Hindlimb muscle (tissue), 1 donor: Measurements from ENCODE around the gene ABI3. TPM values are rescaled to one million over a fixed set of nuclear protein-coding genes. Genes with fewer than 3 reads are reported as not detected.
"Not testable (repeated sequence)": the region's sequence is repeated elsewhere in the genome, so short reads cannot be mapped to it uniquely, and the experiment has no call there.

Source experiments
- DNase-seq: peaks from one replicate; pipeline ENCODE4 v3.0.0-alpha.2; 2013
- polyA plus RNA-seq: library from polyadenylated mRNA; unstranded; fragments of 120-200 nt; gene quantifications from one replicate; pipeline ENCODE4 v1.2.1, GENCODE V29; 2013; ENCODE audit not compliant: insufficient read length

Gene ABI3
- polyA plus RNA-seq, 1 donor, result 6.7 TPM

DNA sequence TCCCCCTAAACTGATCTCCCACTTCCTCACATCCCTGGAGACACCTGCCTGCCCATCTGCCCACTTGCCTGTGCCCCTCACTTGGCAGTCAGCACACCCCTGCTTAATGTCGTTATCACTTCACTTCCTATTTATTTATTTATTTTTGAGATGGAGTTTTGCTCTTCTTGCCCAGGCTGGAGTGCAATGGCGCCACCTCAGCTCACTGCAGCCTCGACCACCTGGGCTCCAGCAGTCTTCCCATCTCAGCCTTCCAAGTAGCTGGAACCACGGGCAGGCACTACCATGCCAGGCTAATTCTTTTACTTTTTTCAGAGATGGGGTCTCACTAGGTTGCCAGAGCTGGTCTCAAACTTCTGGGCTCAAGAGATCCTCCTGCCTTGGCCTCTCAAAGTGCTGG is 43.6 kb downstream of the ABI3 start:
- DNase-seq, result no peak

DNA sequence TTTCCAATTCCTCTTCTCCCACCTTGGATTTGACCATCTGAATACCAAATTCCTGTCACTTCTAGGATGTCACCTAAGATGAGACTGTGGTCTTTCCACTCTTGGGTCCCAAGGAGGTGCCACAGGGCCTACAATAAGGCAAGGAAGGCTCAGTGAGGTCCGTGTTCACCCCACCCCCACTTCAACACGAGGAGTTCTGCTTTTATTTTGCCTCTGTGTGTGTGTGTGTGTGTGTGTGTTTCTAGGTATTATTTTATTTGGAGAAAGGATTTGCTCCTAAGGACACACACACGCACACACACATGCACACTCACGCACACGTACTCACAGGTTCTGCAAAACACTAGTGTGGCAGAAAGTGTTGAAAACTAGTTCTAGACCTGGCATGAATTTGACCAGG is 44.6 kb downstream of the ABI3 start:
- no peak for DNase-seq

DNA sequence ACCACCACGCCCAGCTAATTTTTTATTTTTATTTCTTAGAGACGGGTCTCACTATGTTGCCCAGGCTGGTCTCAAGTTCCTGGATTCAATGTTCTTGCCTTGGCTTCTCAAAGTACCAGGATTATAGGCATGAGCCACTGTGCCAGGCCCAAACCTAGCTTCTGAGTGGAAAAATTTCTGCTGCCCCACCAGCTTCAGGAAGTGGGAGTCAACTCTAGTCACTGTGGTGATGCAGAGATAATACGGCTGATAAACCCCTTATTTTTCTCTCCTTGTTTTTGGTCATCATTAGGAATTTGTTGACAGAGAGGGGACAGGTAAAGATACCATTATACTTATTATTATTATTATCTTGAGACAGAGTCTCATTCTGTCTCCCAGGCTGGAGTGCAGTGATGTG is 47.9 kb downstream of the ABI3 start:
- no peak for DNase-seq

DNA sequence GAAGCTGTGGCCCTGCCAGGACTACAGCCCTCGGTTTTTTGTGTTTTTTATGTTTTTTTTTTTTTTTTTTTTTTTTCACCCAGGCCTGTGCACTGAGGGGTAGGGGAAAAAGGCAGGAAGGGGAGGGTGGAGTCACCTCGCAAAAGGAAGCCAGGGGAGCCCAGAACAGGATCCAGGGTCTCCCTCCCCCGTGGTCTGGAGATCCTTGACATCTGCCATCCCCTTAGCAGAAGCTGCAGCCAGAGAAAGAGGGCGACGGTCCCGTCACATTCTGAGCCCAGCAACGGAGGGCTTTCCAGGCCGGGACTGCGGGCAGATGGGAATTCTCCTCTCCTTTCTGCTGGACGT is 49.1 kb downstream of the ABI3 start:
- DNase-seq, result no peak

DNA sequence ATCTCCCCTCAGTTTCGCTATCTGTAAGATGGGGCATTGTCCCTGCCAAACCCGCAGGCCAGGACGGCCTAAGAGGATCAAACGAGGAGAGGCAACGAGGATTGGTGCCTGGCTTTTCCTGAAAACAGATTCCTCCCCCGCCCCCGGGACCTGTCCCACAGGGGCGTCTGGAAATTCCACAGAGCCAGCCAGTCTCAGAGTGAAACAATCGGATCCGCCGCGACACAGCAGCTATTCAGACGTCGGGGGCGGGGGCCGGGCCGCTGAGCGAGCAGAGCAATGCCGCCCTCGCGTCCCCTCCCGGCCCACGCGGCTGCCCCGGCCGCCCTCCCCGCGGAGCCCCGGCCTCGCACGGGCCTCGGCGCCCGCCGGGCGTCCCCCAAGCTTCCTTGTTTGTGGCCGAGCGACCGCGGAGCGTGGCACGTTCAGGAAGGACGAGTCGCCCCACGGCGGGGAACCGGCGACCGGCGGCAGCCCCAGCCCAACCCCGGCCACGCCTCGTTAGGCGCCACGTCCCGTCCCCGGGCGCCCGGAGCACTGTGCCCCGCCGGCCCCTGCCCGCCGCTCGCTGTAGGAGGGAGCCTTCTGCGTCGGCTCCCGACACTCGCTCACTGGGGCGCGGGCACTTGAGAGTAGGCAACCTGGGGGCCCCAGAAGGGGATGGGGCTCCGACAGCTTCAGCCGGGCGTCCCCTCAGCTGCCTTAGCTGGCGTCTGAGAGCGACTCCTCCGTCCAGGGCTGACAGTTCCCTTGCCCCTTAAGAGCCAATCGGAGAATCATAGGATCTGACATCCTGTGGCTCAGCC is 49.7 kb downstream of the ABI3 start:
- DNase-seq, result peak; percentile 58

DNA sequence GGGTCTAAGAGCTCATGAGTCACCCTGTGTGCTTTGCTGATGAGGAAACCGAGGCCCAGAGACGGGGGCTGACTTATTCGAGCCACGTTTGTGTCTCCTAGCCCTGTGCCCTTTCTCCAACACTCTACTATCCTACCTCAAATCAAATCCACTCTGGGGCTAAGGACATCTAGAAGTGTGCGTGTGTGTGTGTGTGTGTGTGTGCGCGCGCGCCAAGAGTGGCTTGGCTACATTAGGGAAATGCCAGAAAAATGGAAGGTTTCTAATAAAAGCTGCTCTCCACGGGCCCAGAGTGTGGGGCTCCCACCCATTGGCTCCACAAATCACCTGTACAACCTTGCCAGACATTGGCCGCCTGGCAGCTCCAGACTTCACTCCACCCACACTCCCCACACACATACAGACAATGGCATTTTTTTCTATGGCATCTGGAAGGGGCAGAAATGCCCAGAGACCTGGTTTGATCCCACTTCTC is 50.3 kb downstream of the ABI3 start:
- DNase-seq, result peak; percentile 36

DNA sequence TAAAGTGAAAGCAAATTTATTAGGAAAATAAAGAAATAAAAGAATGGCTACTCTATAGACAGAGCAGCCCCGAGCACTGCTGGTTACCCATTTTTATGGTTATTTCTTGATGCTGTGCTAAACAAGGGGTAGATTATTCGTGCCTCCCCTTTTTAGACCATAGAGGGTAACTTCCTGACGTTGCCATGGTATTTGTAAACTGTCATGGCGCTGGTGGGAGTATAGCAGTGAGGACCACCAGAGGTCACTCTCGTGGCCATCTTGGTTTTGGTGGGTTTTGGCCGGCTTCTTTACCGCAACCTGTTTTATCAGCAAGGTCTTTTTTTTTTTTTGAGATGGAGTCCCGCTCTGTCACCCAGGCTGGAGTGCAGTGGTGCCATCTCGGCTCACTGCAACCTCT is 51.0 kb downstream of the ABI3 start:
- DNase-seq, result not testable (repeated sequence)

DNA sequence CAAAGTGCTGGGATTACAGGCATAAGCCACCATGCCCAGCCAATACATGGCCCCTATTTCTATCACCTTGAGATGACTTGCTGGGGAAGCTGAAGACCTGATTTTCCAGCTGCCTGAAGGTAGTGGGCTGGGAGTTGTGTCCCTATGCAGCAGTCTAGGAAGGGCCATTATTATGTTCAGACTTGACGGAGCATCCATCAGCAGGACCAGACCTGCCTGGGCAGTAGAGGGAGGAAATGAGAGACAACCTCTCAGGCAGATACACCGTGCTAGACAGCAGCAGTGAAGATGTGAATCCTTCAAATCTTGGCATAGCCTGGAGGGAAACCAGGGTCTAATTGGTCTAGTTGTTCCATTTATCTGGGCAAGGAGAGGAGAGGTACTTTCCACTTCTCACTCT is 55.7 kb downstream of the ABI3 start:
- DNase-seq, result no peak

DNA sequence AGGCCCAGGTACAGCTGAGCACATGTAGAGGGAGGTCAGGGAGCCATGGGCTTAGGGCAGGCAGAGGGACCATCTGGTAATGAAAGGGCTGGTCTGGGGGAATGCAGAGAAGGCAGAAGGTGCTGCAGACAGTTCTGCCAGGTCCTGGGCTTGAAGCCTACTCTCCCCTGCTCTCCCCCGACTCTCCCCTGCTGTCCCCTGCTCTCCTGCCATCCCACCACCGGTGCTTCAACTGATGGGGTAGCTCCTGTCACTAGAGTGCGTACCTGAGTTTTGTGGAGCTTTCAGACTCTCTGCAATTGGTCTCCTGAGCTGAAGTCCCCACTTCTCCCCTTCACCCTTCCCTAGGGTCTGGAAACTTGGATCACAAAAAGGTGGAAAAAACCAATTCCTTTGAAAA is 57.4 kb downstream of the ABI3 start:
- no peak for DNase-seq

DNA sequence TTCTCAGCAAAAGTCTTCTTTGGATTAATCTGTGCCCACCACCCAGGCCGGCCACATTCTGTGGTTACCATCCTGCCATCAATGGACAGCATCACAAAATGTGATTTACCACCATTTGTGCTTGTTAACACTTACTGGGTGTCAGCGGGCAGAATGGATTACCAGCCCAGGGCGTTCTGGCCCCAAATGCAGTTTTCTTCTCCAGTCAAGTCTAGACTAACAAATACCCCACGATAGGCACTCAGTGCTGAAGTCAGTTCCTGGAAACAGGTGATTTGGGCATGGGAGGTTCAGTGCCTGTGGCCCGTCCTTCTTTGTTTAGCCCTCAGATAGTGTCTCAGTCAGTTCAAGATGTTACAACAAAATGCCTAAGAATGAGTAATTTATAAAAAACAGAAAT is 58.8 kb downstream of the ABI3 start:
- no peak for DNase-seq

Other genes starting within 250 kb of the ABI3 start
- not detected for gene GIP, start 242.1 kb upstream of the ABI3 start, polyA plus RNA-seq
- 8.6 TPM for gene IGF2BP1, start 213.3 kb upstream of the ABI3 start, polyA plus RNA-seq
- gene B4GALNT2, start 77.9 kb upstream of the ABI3 start, polyA plus RNA-seq, result 0.14 TPM
- gene GNGT2, start 133 bp upstream of the ABI3 start, polyA plus RNA-seq, result 1.2 TPM
- 19.9 TPM for gene PHOSPHO1, start 20.1 kb downstream of the ABI3 start, polyA plus RNA-seq
- gene ZNF652, start 151.5 kb downstream of the ABI3 start, polyA plus RNA-seq, result 15.6 TPM
- 137 TPM for gene PHB1, start 204.2 kb downstream of the ABI3 start, polyA plus RNA-seq